Thyroid gland (tissue), 4 donors: ENCODE results near the gene PIP5K1A.

Experiments
- CTCF ChIP-seq, 6 experiments: fragments of 200-600 bp in 3 of 6; fragments of 450-650 bp in 3 of 6; sonication (generic) in 3 of 6; IDR thresholded peaks; one replicate each; pipeline ENCODE4 v1.5.1; 2016 to 2019; ENCODE audit warnings: antibody characterized with exemption in 6 of 6, mild to moderate bottlenecking in 2 of 6, inconsistent platforms in 1 of 6, moderate library complexity in 1 of 6
- POLR2A ChIP-seq, 2 donors: fragments of 450-650 bp; IDR thresholded peaks; one replicate each; pipeline ENCODE4 v1.6.1; 2017; ENCODE audit warnings: antibody characterized with exemption in 2 of 2, mild to moderate bottlenecking in 2 of 2, moderate library complexity in 1 of 2

- no peak for TF ChIP-seq POLR2A (IDR thresholded peaks at IDR 0.05)
- TF ChIP-seq CTCF (IDR thresholded peaks at IDR 0.05): no peak
These were observed 31.2 kb upstream of the PIP5K1A start for GRCh38 chr1:151167116-151167515.
